HepG2 (cell line): ENCODE results near the gene ACSS1. TPM values are rescaled to one million over a fixed set of nuclear protein-coding genes. Genes with fewer than 3 reads are reported as not detected.
A peak's percentile ranks its signal among the peaks of the same experiment; 100 is the strongest.

Experiments
- ATAC-seq: fragments of 200-7000 bp; cut with Tn5 transposase; 3 replicates; pipeline ENCODE4 v1.9.1; 2020; ENCODE audit warnings: mild to moderate bottlenecking, moderate library complexity
- BruUV-seq: library from RNA; stranded (reverse); fragments of 400-500 nt; replicated peaks from 2 replicates; lab custom pipeline; 2021; lab: Mats Ljungman, UMichigan
- CTCF ChIA-PET: fragments of 300-600 bp; formaldehyde crosslinking; extraction: SDS; loops from one replicate; lab custom pipeline; 2021; ENCODE audit warnings: low total read pairs, inconsistent platforms, low intra/inter-chr PET ratio; lab: Yijun Ruan, JAX
- POLR2A ChIA-PET: fragments of 350-600 bp; sonication (Branson Sonifier 250); formaldehyde crosslinking; loops from one replicate; lab custom pipeline; 2020; ENCODE audit warnings: antibody characterized with exemption, inconsistent platforms; lab: Yijun Ruan, JAX
- DNase-seq: peaks from one replicate; pipeline ENCODE4 v3.0.0-alpha.2; 2015; ENCODE audit warnings: low spot score
- FAIRE-seq: peaks from 3 replicates; lab custom pipeline; 2011; peaks lifted over from hg19 to GRCh38; lab: Jason Lieb, UNC
- H2AFZ ChIP-seq: one replicate; pipeline ENCODE4 v1.6.1; 2011; ENCODE audit warnings: low read length, inconsistent platforms
- H3K27ac ChIP-seq: fragments of 300-600 bp; 3 replicates; pipeline ENCODE4 v1.8.0; 2011; ENCODE audit warnings: mixed run types, mild to moderate bottlenecking, mixed read lengths, low read length, inconsistent platforms; ENCODE audit not compliant: insufficient read depth; ENCODE audit errors: extremely low read length
- H3K27me3 ChIP-seq, 2 experiments: fragments of 200-600 bp in 1 of 2; 2 replicates in 1 of 2; 3 replicates in 1 of 2; pipeline versions ENCODE4 v1.6.0 to v1.8.0; 2011; ENCODE audit warnings: low read length in 2 of 2, mild to moderate bottlenecking in 2 of 2, moderate library complexity in 2 of 2, inconsistent platforms in 1 of 2; ENCODE audit not compliant: insufficient read depth in 2 of 2, control insufficient read depth in 1 of 2
- H3K36me3 ChIP-seq, 2 experiments: fragments of 200-600 bp in 1 of 2; replicated peaks in 1 of 2; 2 replicates in 1 of 2; 3 replicates in 1 of 2; pipeline versions ENCODE4 v1.5.1 to v1.8.0; 2011; ENCODE audit warnings: low read length in 2 of 2, inconsistent platforms in 1 of 2; ENCODE audit not compliant: insufficient read depth in 2 of 2, control insufficient read depth in 1 of 2
- H3K4me1 ChIP-seq: 2 replicates; pipeline ENCODE4 v1.5.1; 2012; ENCODE audit warnings: low read length, inconsistent platforms; ENCODE audit not compliant: insufficient read depth
- H3K4me2 ChIP-seq: 2 replicates; pipeline ENCODE4 v1.6.0; 2011; ENCODE audit warnings: low read depth, low read length, inconsistent platforms
- H3K4me3 ChIP-seq, 3 experiments: fragments of 200-600 bp in 1 of 3; sonication (generic), shearing (Covaris generic) in 1 of 3; replicated peaks in 1 of 3; 2 replicates each; pipeline ENCODE4 v1.5.1; 2011 to 2016; ENCODE audit warnings: low read length in 3 of 3, inconsistent platforms in 2 of 3, low read depth in 2 of 3, mild to moderate bottlenecking in 2 of 3, control low read depth in 1 of 3, mixed read lengths in 1 of 3; ENCODE audit not compliant: insufficient read depth in 1 of 3
- H3K79me2 ChIP-seq: one replicate; pipeline ENCODE4 v1.6.1; 2011; ENCODE audit warnings: low read length, inconsistent platforms; ENCODE audit not compliant: insufficient read depth
- H3K9ac ChIP-seq: 2 replicates; pipeline ENCODE4 v1.6.0; 2011; ENCODE audit warnings: mild to moderate bottlenecking, low read depth, low read length, inconsistent platforms; ENCODE audit not compliant: insufficient read depth
- H3K9me3 ChIP-seq: 2 replicates; pipeline ENCODE4 v1.5.1; 2012; ENCODE audit warnings: mild to moderate bottlenecking, low read length
- H4K20me1 ChIP-seq: 2 replicates; pipeline ENCODE4 v1.6.0; 2011; ENCODE audit warnings: inconsistent platforms, mild to moderate bottlenecking, low read length, moderate library complexity; ENCODE audit not compliant: insufficient read depth
- E2F5 ChIP-seq: sonication (generic); formaldehyde crosslinking; conservative IDR thresholded peaks from 2 replicates; pipeline ENCODE4 v1.4.0; 2020; ENCODE audit warnings: missing genetic modification reagents
- HOXD1 ChIP-seq: sonication (generic); formaldehyde crosslinking; IDR thresholded peaks from 2 replicates; pipeline ENCODE4 v1.5.0; 2020; ENCODE audit warnings: missing genetic modification reagents
- KDM1A ChIP-seq: IDR thresholded peaks from 2 replicates; pipeline ENCODE4 v1.6.1; 2016; ENCODE audit warnings: missing compliant biosample characterization
- KMT2B ChIP-seq: IDR thresholded peaks from 2 replicates; pipeline ENCODE4 v1.6.1; 2016; ENCODE audit warnings: missing genetic modification reagents, missing compliant biosample characterization
- MIER3 ChIP-seq: IDR thresholded peaks from 2 replicates; pipeline ENCODE4 v1.6.1; 2016; ENCODE audit warnings: missing compliant biosample characterization, borderline replicate concordance
- MYC ChIP-seq: sonication (generic); formaldehyde crosslinking; IDR thresholded peaks from 2 replicates; pipeline ENCODE4 v1.9.0; 2021; ENCODE audit warnings: missing genetic modification reagents, borderline replicate concordance
- RARA ChIP-seq: IDR thresholded peaks from 2 replicates; pipeline ENCODE4 v1.6.1; 2016; ENCODE audit warnings: missing genetic modification reagents, missing compliant biosample characterization
- SIN3B ChIP-seq: fragments of 150-350 bp; IDR thresholded peaks from 2 replicates; pipeline ENCODE4 v1.6.1; 2014; ENCODE audit warnings: low read length
- ZBTB1 ChIP-seq: sonication (generic); formaldehyde crosslinking; IDR thresholded peaks from 2 replicates; pipeline ENCODE4 v1.4.0; 2020; ENCODE audit warnings: missing genetic modification reagents, borderline replicate concordance
- ZFY ChIP-seq: sonication (generic); formaldehyde crosslinking; IDR thresholded peaks from 2 replicates; pipeline ENCODE4 v1.4.0; 2020; ENCODE audit warnings: missing genetic modification reagents
- ZNF549 ChIP-seq: sonication (generic); formaldehyde crosslinking; IDR thresholded peaks from 2 replicates; pipeline ENCODE4 v1.5.0; 2020; ENCODE audit warnings: missing genetic modification reagents
- ZNF691 ChIP-seq: sonication (generic); formaldehyde crosslinking; IDR thresholded peaks from 2 replicates; pipeline ENCODE4 v1.4.0; 2020; ENCODE audit warnings: missing genetic modification reagents, low read depth, mild to moderate bottlenecking, borderline replicate concordance
- WGBS: methylation state at CpG from one replicate; pipeline ENCODE4 v1.1.6; 2017; ENCODE audit warnings: low lambda C conversion rate; 5-methylcytosine and 5-hydroxymethylcytosine counted together
- in situ Hi-C: cut with HindIII; loops from 2 replicates; pipeline ENCODE4 v1.10.0; 2017; ENCODE audit warnings: low pct_unique_long_range_greater_than_20kb; ENCODE audit not compliant: extremely low pct_ligation_motif_present
- intact Hi-C: fragments of 100-400 bp; cut with micrococcal nuclease; formaldehyde crosslinking; loops from one replicate; pipeline ENCODE4 v1.10.0; 2022; ENCODE audit not compliant: unreplicated experiment
- polyA plus RNA-seq, 8 experiments: library from polyadenylated mRNA; depleted of rRNA in 3 of 8; stranded (reverse) in 7 of 8; unstranded in 1 of 8; fragments of >200 nt; fragmentation: Illumina TruSeq in 4 of 8; extraction: Trizol in 4 of 8; gene quantifications; 2 replicates each; pipeline versions ENCODE4 v1.2.1 to v1.2.3, GENCODE V29; 2011 to 2016; ENCODE audit warnings: low read depth in 4 of 8, missing spikeins in 1 of 8, mixed read lengths in 1 of 8; ENCODE audit not compliant: insufficient read depth in 1 of 8
- total RNA-seq, 5 experiments: library from RNA; depleted of rRNA; stranded (reverse); fragments of >200 nt; fragmentation: Illumina TruSeq; extraction: Trizol; gene quantifications; 2 replicates each; pipeline ENCODE4 v1.2.3, GENCODE V29; 2016; ENCODE audit warnings: low read depth in 1 of 5
- TF ChIP-seq, protein P1 (sequence below): sonication (generic); formaldehyde crosslinking; IDR thresholded peaks from 2 replicates; pipeline ENCODE4 v1.5.1; 2020; ENCODE audit warnings: mild to moderate bottlenecking, moderate library complexity, missing genetic modification reagents
- TF ChIP-seq, protein P2 (sequence below): sonication (generic); formaldehyde crosslinking; IDR thresholded peaks from 2 replicates; pipeline ENCODE4 v1.9.0; 2021; ENCODE audit warnings: mild to moderate bottlenecking, missing genetic modification reagents

ACSS1 gene
- total and polyA plus RNA-seq, 2 of the 13 experiments (the other 11 are each of a cell fraction or from before 2014, with no cell fraction given) = 15.2 to 41.6 TPM

- in situ Hi-C loops = no loop called here
- intact Hi-C loops = no loop called here
- Histone ChIP-seq H3K4me1 (peaks cover 78% of the 10 kb centered on the region), H3K4me3 (no peak overlapping the region), H3K36me3 (no peaks in the 10 kb centered on the region), H3K27me3 (peaks cover 0 to 11% of the 10 kb centered on the region in 2 experiments; a peak in 2 of 5 replicates), H3K9ac (no peak overlapping the region), H3K79me2 (peaks cover 3% of the 10 kb centered on the region), H3K27ac (no peak overlapping the region), H2AFZ (no peak overlapping the region), H4K20me1 (no peaks in the 10 kb centered on the region; the same call in 1 of the 2 replicates), H3K9me3 (no peaks in the 10 kb centered on the region), H3K4me2 (no peak overlapping the region)
- POLR2A ChIA-PET = interaction anchor here (0.8 to 7.7 kb wide), 5 partner anchors 8 to 141 kb away, joined by 3 to 77 read pairs (median 4); partner anchors contain the start of gene ENTPD6
- peak; percentile 39 for DNase-seq
- peak; percentile 69 for FAIRE-seq
- CTCF ChIA-PET = interaction anchor here (1.2 kb wide), 1 partner anchor 125 kb away, joined by 3 read pairs; no protein-coding TSS in a partner anchor
- peak; percentile 7 for ATAC-seq
- 33% methylated on average over 3 of the region's 3 CpGs for WGBS
- no TSS peak for BruUV-seq
- TF ChIP-seq KMT2B (CRISPR knock-in tag) (0 out of 2 replicates have a peak, but pooled peaks have one; percentile 29), ZNF691 (CRISPR knock-in tag) (no peak), ZNF549 (CRISPR knock-in tag) (no peak), MIER3 (CRISPR knock-in tag) (no peak), MYC (CRISPR knock-in tag) (0 out of 2 replicates have a peak, but pooled peaks have one; percentile 43), KDM1A (CRISPR knock-in tag) (no peak), ZBTB1 (CRISPR knock-in tag) (no peak), RARA (CRISPR knock-in tag) (peak; percentile 30; the same call in 1 of the 2 replicates), HOXD1 (CRISPR knock-in tag) (no peak), SIN3B (no peak), ZFY (CRISPR knock-in tag) (0 out of 2 replicates have a peak, but pooled peaks have one; percentile 15), E2F5 (no peak)
- TF ChIP-seq, protein P1, sequence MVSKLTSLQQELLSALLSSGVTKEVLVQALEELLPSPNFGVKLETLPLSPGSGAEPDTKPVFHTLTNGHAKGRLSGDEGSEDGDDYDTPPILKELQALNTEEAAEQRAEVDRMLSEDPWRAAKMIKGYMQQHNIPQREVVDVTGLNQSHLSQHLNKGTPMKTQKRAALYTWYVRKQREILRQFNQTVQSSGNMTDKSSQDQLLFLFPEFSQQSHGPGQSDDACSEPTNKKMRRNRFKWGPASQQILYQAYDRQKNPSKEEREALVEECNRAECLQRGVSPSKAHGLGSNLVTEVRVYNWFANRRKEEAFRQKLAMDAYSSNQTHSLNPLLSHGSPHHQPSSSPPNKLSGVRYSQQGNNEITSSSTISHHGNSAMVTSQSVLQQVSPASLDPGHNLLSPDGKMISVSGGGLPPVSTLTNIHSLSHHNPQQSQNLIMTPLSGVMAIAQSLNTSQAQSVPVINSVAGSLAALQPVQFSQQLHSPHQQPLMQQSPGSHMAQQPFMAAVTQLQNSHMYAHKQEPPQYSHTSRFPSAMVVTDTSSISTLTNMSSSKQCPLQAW = 0 out of 2 replicates have a peak, but pooled peaks have one; percentile 23
- TF ChIP-seq, protein P2, sequence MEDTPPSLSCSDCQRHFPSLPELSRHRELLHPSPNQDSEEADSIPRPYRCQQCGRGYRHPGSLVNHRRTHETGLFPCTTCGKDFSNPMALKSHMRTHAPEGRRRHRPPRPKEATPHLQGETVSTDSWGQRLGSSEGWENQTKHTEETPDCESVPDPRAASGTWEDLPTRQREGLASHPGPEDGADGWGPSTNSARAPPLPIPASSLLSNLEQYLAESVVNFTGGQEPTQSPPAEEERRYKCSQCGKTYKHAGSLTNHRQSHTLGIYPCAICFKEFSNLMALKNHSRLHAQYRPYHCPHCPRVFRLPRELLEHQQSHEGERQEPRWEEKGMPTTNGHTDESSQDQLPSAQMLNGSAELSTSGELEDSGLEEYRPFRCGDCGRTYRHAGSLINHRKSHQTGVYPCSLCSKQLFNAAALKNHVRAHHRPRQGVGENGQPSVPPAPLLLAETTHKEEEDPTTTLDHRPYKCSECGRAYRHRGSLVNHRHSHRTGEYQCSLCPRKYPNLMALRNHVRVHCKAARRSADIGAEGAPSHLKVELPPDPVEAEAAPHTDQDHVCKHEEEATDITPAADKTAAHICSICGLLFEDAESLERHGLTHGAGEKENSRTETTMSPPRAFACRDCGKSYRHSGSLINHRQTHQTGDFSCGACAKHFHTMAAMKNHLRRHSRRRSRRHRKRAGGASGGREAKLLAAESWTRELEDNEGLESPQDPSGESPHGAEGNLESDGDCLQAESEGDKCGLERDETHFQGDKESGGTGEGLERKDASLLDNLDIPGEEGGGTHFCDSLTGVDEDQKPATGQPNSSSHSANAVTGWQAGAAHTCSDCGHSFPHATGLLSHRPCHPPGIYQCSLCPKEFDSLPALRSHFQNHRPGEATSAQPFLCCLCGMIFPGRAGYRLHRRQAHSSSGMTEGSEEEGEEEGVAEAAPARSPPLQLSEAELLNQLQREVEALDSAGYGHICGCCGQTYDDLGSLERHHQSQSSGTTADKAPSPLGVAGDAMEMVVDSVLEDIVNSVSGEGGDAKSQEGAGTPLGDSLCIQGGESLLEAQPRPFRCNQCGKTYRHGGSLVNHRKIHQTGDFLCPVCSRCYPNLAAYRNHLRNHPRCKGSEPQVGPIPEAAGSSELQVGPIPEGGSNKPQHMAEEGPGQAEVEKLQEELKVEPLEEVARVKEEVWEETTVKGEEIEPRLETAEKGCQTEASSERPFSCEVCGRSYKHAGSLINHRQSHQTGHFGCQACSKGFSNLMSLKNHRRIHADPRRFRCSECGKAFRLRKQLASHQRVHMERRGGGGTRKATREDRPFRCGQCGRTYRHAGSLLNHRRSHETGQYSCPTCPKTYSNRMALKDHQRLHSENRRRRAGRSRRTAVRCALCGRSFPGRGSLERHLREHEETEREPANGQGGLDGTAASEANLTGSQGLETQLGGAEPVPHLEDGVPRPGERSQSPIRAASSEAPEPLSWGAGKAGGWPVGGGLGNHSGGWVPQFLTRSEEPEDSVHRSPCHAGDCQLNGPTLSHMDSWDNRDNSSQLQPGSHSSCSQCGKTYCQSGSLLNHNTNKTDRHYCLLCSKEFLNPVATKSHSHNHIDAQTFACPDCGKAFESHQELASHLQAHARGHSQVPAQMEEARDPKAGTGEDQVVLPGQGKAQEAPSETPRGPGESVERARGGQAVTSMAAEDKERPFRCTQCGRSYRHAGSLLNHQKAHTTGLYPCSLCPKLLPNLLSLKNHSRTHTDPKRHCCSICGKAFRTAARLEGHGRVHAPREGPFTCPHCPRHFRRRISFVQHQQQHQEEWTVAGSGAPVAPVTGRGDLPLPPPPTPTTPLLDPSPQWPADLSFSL = no peak
Observed at GRCh38 chr20:25054096-25054820, 3.7 kb downstream of the ACSS1 start.
